OCI-LY3 (cell line): ENCODE measurements around the gene LIPT2.

ENCODE experiments used
- H2AFZ ChIP-seq: fragments of 200-600, 300-600 bp; shearing (Covaris generic); 2 replicates; pipeline ENCODE4 v1.6.0; 2014; ENCODE audit warnings: antibody characterized with exemption, low read depth, low read length
- H3K27ac ChIP-seq: fragments of 200-600, 300-600 bp; sonication (generic); 2 replicates; pipeline ENCODE4 v1.5.1; 2014; ENCODE audit warnings: mild to moderate bottlenecking, low read length, moderate library complexity, mixed read lengths
- H3K27me3 ChIP-seq: fragments of 200-600, 300-600 bp; sonication (generic); 2 replicates; pipeline ENCODE4 v1.6.1; 2014; ENCODE audit warnings: low read depth, low read length, mixed read lengths
- H3K36me3 ChIP-seq: fragments of 200-600, 300-600 bp; sonication (generic); replicated peaks from 2 replicates; pipeline ENCODE3; 2014; ENCODE audit warnings: low read depth, low read length, mixed read lengths
- H3K4me1 ChIP-seq: fragments of 300-600, 200-600 bp; sonication (generic); 2 replicates; pipeline ENCODE4 v1.6.1; 2014; ENCODE audit warnings: low read length, mixed read lengths
- H3K4me2 ChIP-seq: fragments of 200-600, 300-600 bp; sonication (generic); 2 replicates; pipeline ENCODE4 v1.6.1; 2014; ENCODE audit warnings: low read length, mixed read lengths
- H3K4me3 ChIP-seq: fragments of 300-600, 200-600 bp; sonication (generic); 2 replicates; pipeline ENCODE4 v1.5.1; 2014; ENCODE audit warnings: antibody characterized with exemption, mild to moderate bottlenecking, low read length, moderate library complexity
- H3K79me2 ChIP-seq: fragments of 300-600, 200-600 bp; shearing (Covaris generic); 2 replicates; pipeline ENCODE4 v1.6.1; 2014; ENCODE audit warnings: mild to moderate bottlenecking, low read length, mixed read lengths
- H3K9ac ChIP-seq: fragments of 300-600, 200-600 bp; shearing (Covaris generic); 2 replicates; pipeline ENCODE4 v1.6.0; 2014; ENCODE audit warnings: mild to moderate bottlenecking, low read length, moderate library complexity
- H3K9me3 ChIP-seq: fragments of 200-600, 300-600 bp; shearing (Covaris generic); 2 replicates; pipeline ENCODE4 v1.6.1; 2014; ENCODE audit warnings: low read length, mixed read lengths; ENCODE audit not compliant: insufficient read depth
- H4K20me1 ChIP-seq: fragments of 200-600, 300-600 bp; sonication (generic); 2 replicates; pipeline ENCODE4 v1.6.1; 2016; ENCODE audit warnings: low read length, mixed read lengths; ENCODE audit not compliant: insufficient read depth
- EZH2phosphoT487 ChIP-seq: fragments of 200-600 bp; shearing (Covaris generic); IDR thresholded peaks from 2 replicates; pipeline ENCODE4 v1.6.1; 2018; ENCODE audit warnings: antibody characterized with exemption, mixed run types, low read depth
- TF ChIP-seq, protein P1 (sequence below): fragments of 200-600, 300-600 bp; sonication (generic); IDR thresholded peaks from 2 replicates; pipeline ENCODE4 v1.5.1; 2014; ENCODE audit warnings: antibody characterized with exemption, low read length, low read depth

The LIPT2 gene

DNA sequence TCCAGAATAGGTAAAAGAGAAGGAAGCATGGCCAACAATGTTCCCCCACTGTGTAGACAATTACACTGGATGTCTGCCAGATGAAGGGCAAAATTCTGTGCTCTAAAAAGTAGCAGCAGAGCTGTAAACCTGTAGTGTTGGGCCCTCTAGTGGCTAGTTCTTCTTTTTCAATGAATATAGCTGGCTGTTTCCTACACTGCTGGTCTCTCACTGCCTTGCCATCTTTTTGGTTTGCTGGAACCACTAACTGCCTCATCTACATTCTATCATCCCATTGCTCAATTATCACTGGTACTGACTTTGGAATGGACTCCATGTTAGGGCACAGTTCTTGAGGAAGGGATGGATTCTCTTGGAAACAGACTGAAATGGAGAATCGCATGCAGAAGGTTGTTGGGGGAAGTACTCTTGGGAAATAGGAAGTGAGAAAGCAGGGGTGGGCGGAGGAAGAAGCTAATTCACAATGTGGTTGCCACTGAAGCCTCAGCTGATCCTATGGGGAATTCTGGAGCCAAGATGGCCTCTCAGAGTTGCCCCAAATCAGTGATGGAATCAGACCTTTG, 44.1 kb downstream of the LIPT2 start:
- no peaks in the 10 kb centered on the region for H3K79me2 ChIP-seq
- peak overlapping the region; percentile 3; the same call in 1 of the 2 replicates for H3K9ac ChIP-seq
- peak overlapping the region; percentile 64 for H3K4me3 ChIP-seq
- no peaks in the 10 kb centered on the region for H4K20me1 ChIP-seq
- H3K27ac ChIP-seq = no peak overlapping the region
- H3K9me3 ChIP-seq = no peaks in the 10 kb centered on the region
- no peak for TF ChIP-seq EZH2phosphoT487
- TF ChIP-seq, protein P1, sequence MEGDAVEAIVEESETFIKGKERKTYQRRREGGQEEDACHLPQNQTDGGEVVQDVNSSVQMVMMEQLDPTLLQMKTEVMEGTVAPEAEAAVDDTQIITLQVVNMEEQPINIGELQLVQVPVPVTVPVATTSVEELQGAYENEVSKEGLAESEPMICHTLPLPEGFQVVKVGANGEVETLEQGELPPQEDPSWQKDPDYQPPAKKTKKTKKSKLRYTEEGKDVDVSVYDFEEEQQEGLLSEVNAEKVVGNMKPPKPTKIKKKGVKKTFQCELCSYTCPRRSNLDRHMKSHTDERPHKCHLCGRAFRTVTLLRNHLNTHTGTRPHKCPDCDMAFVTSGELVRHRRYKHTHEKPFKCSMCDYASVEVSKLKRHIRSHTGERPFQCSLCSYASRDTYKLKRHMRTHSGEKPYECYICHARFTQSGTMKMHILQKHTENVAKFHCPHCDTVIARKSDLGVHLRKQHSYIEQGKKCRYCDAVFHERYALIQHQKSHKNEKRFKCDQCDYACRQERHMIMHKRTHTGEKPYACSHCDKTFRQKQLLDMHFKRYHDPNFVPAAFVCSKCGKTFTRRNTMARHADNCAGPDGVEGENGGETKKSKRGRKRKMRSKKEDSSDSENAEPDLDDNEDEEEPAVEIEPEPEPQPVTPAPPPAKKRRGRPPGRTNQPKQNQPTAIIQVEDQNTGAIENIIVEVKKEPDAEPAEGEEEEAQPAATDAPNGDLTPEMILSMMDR = peak; percentile 92
- no peaks in the 10 kb centered on the region for H3K36me3 ChIP-seq
- H3K4me2 ChIP-seq = peak overlapping the region; percentile 79
- peaks cover 8% of the 10 kb centered on the region for H3K4me1 ChIP-seq
- no peaks in the 10 kb centered on the region for H3K27me3 ChIP-seq
- H2AFZ ChIP-seq = peak overlapping the region; percentile 95

GRCh38 chr11:74447720-74448119, 45.8 kb downstream of the LIPT2 start:
- H3K4me1 ChIP-seq = peaks cover 8% of the 10 kb centered on the region
- no peak overlapping the region for H3K27ac ChIP-seq
- H3K4me2 ChIP-seq = no peak overlapping the region
- H2AFZ ChIP-seq = no peak overlapping the region
- H3K27me3 ChIP-seq = no peaks in the 10 kb centered on the region
- no peaks in the 10 kb centered on the region for H4K20me1 ChIP-seq
- H3K9ac ChIP-seq = no peak overlapping the region
- no peak for TF ChIP-seq EZH2phosphoT487
- TF ChIP-seq, protein P1 = no peak
- H3K9me3 ChIP-seq = no peaks in the 10 kb centered on the region
- no peak overlapping the region for H3K4me3 ChIP-seq
- no peaks in the 10 kb centered on the region for H3K79me2 ChIP-seq
- no peaks in the 10 kb centered on the region for H3K36me3 ChIP-seq

DNA sequence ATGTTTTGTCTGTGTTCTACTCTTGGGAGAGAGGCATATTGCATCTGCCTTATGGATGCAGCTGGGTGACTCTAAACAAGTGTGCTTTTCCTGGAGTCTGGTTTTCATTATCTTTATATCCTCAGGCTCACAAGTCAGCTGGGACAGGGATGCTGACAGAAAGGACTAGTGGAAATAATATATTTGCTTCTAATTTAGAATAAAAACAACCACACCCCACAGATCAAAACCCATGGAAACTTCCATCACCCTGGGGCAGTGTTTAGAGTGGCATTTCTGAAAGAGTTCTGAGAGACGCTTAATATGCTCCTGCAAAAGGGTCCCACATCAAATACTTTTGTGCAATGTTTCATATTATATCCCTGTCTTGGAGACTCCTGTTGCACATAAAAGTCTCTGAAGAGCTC, 47.0 kb downstream of the LIPT2 start:
- no peak overlapping the region for H3K9ac ChIP-seq
- H3K79me2 ChIP-seq = no peaks in the 10 kb centered on the region
- H3K9me3 ChIP-seq = no peaks in the 10 kb centered on the region
- no peak overlapping the region for H2AFZ ChIP-seq
- H3K4me1 ChIP-seq = peaks cover 8% of the 10 kb centered on the region
- no peak for TF ChIP-seq EZH2phosphoT487
- TF ChIP-seq, protein P1 = no peak
- no peaks in the 10 kb centered on the region for H4K20me1 ChIP-seq
- no peaks in the 10 kb centered on the region for H3K36me3 ChIP-seq
- no peaks in the 10 kb centered on the region for H3K27me3 ChIP-seq
- no peak overlapping the region for H3K4me2 ChIP-seq
- H3K27ac ChIP-seq = no peak overlapping the region
- no peak overlapping the region for H3K4me3 ChIP-seq

- Histone ChIP-seq H2AFZ (no peak overlapping the region), H3K36me3 (no peaks in the 10 kb centered on the region), H3K9me3 (no peaks in the 10 kb centered on the region), H3K9ac (no peak overlapping the region), H4K20me1 (no peaks in the 10 kb centered on the region), H3K4me1 (no peaks in the 10 kb centered on the region), H3K27ac (no peak overlapping the region), H3K79me2 (no peaks in the 10 kb centered on the region), H3K27me3 (no peaks in the 10 kb centered on the region), H3K4me2 (no peak overlapping the region), H3K4me3 (no peak overlapping the region)
- TF ChIP-seq EZH2phosphoT487 = no peak
- TF ChIP-seq, protein P1 = no peak
Measured at GRCh38 chr11:74444173-74444826, 49.2 kb downstream of the LIPT2 start.
